OCI-LY7 (cell line): ENCODE data around the gene PPP1R9A. TPM values are rescaled to one million over a fixed set of nuclear protein-coding genes. Genes with fewer than 3 reads are reported as not detected.

ENCODE experiments used
- BruUV-seq: library from RNA; stranded (reverse); fragments of 400-500 nt; replicated peaks from 2 replicates; lab custom pipeline; 2021; lab: Mats Ljungman, UMichigan
- CTCF ChIA-PET: fragments of 300-600 bp; sonication (Branson Sonifier 250); formaldehyde crosslinking; loops from one replicate; lab custom pipeline; 2022; ENCODE audit warnings: antibody characterized with exemption; ENCODE audit not compliant: unreplicated experiment; lab: Charles Lee
- POLR2A ChIA-PET: fragments of 300-600 bp; sonication (Branson Sonifier 250); formaldehyde crosslinking; loops from one replicate; lab custom pipeline; 2022; ENCODE audit warnings: antibody characterized with exemption; lab: Charles Lee
- DNase-seq: peaks from one replicate; pipeline ENCODE4 v3.0.0-alpha.2; 2015; ENCODE audit warnings: low spot score
- H2AFZ ChIP-seq: fragments of 200-600 bp; sonication (generic), shearing (Covaris generic); 2 replicates; pipeline ENCODE4 v1.6.1; 2014; ENCODE audit warnings: mild to moderate bottlenecking, antibody characterized with exemption, low read length, moderate library complexity
- H3K27ac ChIP-seq: fragments of 200-600 bp; sonication (generic); 2 replicates; pipeline ENCODE4 v1.5.1; 2014; ENCODE audit warnings: mixed run types, low read depth, mild to moderate bottlenecking, moderate library complexity, low read length, inconsistent platforms; ENCODE audit not compliant: poor library complexity, severe bottlenecking
- H3K36me3 ChIP-seq: fragments of 200-600 bp; sonication (generic); 2 replicates; pipeline ENCODE4 v1.6.1; 2014; ENCODE audit warnings: mild to moderate bottlenecking, antibody characterized with exemption, low read length, moderate library complexity, mixed read lengths; ENCODE audit not compliant: insufficient read depth
- H3K4me1 ChIP-seq: fragments of 200-600 bp; sonication (generic); 2 replicates; pipeline ENCODE4 v1.5.1; 2014; ENCODE audit warnings: mild to moderate bottlenecking, low read length; ENCODE audit not compliant: insufficient read depth, poor library complexity, severe bottlenecking
- H3K4me2 ChIP-seq: fragments of 200-600 bp; sonication (generic); 2 replicates; pipeline ENCODE4 v1.6.1; 2014; ENCODE audit warnings: mild to moderate bottlenecking, low read length
- H3K4me3 ChIP-seq: fragments of 200-600 bp; sonication (generic); 2 replicates; pipeline ENCODE4 v1.5.1; 2014; ENCODE audit warnings: mild to moderate bottlenecking, low read depth, low read length; ENCODE audit not compliant: poor library complexity, severe bottlenecking
- H3K79me2 ChIP-seq: fragments of 200-600 bp; sonication (generic); 2 replicates; pipeline ENCODE4 v1.6.1; 2016; ENCODE audit warnings: low read depth, mild to moderate bottlenecking, low read length, moderate library complexity, mixed read lengths; ENCODE audit not compliant: insufficient read depth
- H3K9me2 ChIP-seq: fragments of 200-600 bp; sonication (generic); 2 replicates; pipeline ENCODE4 v1.6.1; 2016; ENCODE audit warnings: mild to moderate bottlenecking, low read length, mixed read lengths; ENCODE audit not compliant: insufficient read depth
- H3K9me3 ChIP-seq: fragments of 200-600 bp; sonication (generic); 2 replicates; pipeline ENCODE4 v1.6.1; 2014; ENCODE audit warnings: mild to moderate bottlenecking, mixed run types, low read length, mixed read lengths
- H4K20me1 ChIP-seq: fragments of 200-600 bp; sonication (generic); 2 replicates; pipeline ENCODE4 v1.6.1; 2014; ENCODE audit warnings: mild to moderate bottlenecking, antibody characterized with exemption, low read length, moderate library complexity, mixed read lengths; ENCODE audit not compliant: insufficient read depth
- EZH2phosphoT487 ChIP-seq: fragments of 200-600 bp; sonication (generic); IDR thresholded peaks from 2 replicates; pipeline ENCODE4 v1.6.1; 2018; ENCODE audit warnings: low read depth, borderline replicate concordance, mild to moderate bottlenecking, mixed run types, antibody characterized with exemption, low read length, moderate library complexity, mixed read lengths
- intact Hi-C: fragments of 100-400 bp; cut with micrococcal nuclease; formaldehyde crosslinking; loops from one replicate; pipeline ENCODE4 v1.10.0; 2022; ENCODE audit not compliant: unreplicated experiment
- total RNA-seq, 2 experiments: library from RNA; depleted of rRNA in 1 of 2; stranded (reverse); fragments of >200 nt in 1 of 2; shearing (Covaris generic) in 1 of 2; gene quantifications; 2 replicates each; pipeline ENCODE4 v1.2.3, GENCODE V29; 2014 to 2022
- TF ChIP-seq, protein P1 (sequence below): fragments of 200-600 bp; sonication (generic); conservative IDR thresholded peaks from 2 replicates; pipeline ENCODE4 v1.5.1; 2014; ENCODE audit warnings: mild to moderate bottlenecking, antibody characterized with exemption, low read length, moderate library complexity, mixed read lengths

PPP1R9A gene
- total RNA-seq, 2 experiments from 2014 or later = not detected

DNA sequence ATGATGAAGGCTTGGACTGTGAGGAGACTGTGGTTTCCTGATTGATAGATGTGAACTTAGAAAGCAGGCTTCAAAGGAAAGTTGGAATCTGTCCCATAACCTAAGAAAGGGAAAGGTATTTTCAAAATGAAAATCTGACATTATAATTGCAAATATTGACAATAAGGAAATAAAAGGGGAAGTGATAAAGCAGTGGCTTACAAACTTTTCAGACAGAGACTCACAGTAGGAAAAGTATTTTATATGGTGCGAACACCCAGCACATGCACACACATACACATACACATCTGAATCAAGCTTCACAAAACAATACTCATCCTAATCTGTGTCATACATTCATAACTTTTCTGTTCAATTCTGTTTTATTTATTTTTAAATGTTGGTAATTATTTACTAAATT is 412.2 kb downstream of the PPP1R9A start:
- no TSS peak for BruUV-seq
- no peaks in the 10 kb centered on the region for H3K9me3 ChIP-seq
- H4K20me1 ChIP-seq = no peaks in the 10 kb centered on the region
- ChIA-PET POLR2A (no interaction called here), CTCF (no interaction called here)
- no peaks in the 10 kb centered on the region for H3K4me1 ChIP-seq
- DNase-seq = no peak
- no peak overlapping the region for H3K27ac ChIP-seq
- H3K79me2 ChIP-seq = no peaks in the 10 kb centered on the region
- TF ChIP-seq, protein P1, sequence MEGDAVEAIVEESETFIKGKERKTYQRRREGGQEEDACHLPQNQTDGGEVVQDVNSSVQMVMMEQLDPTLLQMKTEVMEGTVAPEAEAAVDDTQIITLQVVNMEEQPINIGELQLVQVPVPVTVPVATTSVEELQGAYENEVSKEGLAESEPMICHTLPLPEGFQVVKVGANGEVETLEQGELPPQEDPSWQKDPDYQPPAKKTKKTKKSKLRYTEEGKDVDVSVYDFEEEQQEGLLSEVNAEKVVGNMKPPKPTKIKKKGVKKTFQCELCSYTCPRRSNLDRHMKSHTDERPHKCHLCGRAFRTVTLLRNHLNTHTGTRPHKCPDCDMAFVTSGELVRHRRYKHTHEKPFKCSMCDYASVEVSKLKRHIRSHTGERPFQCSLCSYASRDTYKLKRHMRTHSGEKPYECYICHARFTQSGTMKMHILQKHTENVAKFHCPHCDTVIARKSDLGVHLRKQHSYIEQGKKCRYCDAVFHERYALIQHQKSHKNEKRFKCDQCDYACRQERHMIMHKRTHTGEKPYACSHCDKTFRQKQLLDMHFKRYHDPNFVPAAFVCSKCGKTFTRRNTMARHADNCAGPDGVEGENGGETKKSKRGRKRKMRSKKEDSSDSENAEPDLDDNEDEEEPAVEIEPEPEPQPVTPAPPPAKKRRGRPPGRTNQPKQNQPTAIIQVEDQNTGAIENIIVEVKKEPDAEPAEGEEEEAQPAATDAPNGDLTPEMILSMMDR = no peak
- no peak for TF ChIP-seq EZH2phosphoT487
- no peak overlapping the region for H3K4me2 ChIP-seq
- intact Hi-C loops = no loop called here
- no peaks in the 10 kb centered on the region for H3K36me3 ChIP-seq
- H2AFZ ChIP-seq = no peak overlapping the region
- H3K4me3 ChIP-seq = no peak overlapping the region
- no peaks in the 10 kb centered on the region for H3K9me2 ChIP-seq

DNA sequence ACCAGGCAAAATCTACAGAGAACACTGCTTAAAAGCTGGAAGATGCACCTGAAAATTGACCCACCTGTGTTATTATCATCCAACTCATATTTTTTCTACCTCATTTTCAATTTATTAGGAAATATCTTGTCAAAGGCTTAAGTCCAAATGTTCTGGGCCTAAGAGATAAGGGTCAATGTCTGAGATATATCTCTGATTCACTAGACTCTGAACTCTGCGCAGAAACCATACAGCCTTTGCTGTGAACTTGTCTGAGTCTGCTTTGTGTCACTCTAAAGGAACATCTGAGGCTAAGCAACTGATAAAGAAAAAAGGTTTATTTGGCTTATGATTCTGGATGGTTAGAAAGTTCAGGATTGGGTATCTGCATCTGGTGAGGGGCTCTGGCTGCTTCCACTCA is 413.3 kb downstream of the PPP1R9A start:
- no peak overlapping the region for H3K4me2 ChIP-seq
- H3K36me3 ChIP-seq = no peaks in the 10 kb centered on the region
- ChIA-PET POLR2A (interaction anchor here (1.1 kb wide), 1 partner anchor 10 kb away, joined by 3 read pairs; no protein-coding TSS in a partner anchor), CTCF (no interaction called here)
- DNase-seq = no peak
- H3K4me3 ChIP-seq = no peak overlapping the region
- TF ChIP-seq EZH2phosphoT487 = no peak
- TF ChIP-seq, protein P1 = no peak
- no peaks in the 10 kb centered on the region for H3K9me3 ChIP-seq
- H3K27ac ChIP-seq = no peak overlapping the region
- no TSS peak for BruUV-seq
- no peak overlapping the region for H2AFZ ChIP-seq
- H4K20me1 ChIP-seq = no peaks in the 10 kb centered on the region
- intact Hi-C loops = no loop called here
- H3K4me1 ChIP-seq = no peaks in the 10 kb centered on the region
- H3K9me2 ChIP-seq = no peaks in the 10 kb centered on the region
- H3K79me2 ChIP-seq = no peaks in the 10 kb centered on the region

DNA sequence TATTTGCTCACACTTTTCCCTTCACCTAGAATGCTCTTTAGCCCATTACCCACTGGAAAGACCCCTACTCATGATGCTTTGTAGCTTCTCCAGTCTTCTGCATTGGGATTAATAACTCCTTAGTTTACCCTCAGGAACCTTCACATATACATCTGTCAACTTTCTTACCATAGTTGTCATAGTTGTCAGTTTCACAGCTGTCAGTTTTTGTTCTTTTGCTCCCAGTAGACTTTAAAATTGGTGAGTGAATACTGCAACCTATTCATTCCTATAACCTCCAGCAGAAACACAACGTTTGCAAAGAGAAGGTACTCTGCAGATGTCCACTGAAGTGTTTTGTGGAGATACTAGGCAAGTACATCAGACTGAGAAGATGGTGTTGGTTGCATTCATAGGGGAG is 414.3 kb downstream of the PPP1R9A start:
- Histone ChIP-seq H3K27ac (no peak overlapping the region), H2AFZ (no peak overlapping the region), H4K20me1 (no peaks in the 10 kb centered on the region), H3K4me1 (no peaks in the 10 kb centered on the region), H3K9me2 (no peaks in the 10 kb centered on the region), H3K36me3 (no peaks in the 10 kb centered on the region), H3K4me2 (no peak overlapping the region), H3K79me2 (no peaks in the 10 kb centered on the region), H3K4me3 (no peak overlapping the region), H3K9me3 (no peaks in the 10 kb centered on the region)
- intact Hi-C loops = no loop called here
- no peak for TF ChIP-seq EZH2phosphoT487
- TF ChIP-seq, protein P1 = no peak
- DNase-seq = no peak
- no TSS peak for BruUV-seq
- ChIA-PET POLR2A (no interaction called here), CTCF (no interaction called here)
